ENCODE data around the gene ORC6. TPM values are rescaled to one million over a fixed set of nuclear protein-coding genes. Genes with fewer than 3 reads are reported as not detected.
A peak's percentile ranks its signal among the peaks of the same experiment; 100 is the strongest.

Gene ORC6
- total and polyA plus RNA-seq, 9 of the 15 experiments (the other 6 are each of a cell fraction or from before 2014, with no cell fraction given) = 18.7 to 71.4 (median 47.0) TPM

DNA sequence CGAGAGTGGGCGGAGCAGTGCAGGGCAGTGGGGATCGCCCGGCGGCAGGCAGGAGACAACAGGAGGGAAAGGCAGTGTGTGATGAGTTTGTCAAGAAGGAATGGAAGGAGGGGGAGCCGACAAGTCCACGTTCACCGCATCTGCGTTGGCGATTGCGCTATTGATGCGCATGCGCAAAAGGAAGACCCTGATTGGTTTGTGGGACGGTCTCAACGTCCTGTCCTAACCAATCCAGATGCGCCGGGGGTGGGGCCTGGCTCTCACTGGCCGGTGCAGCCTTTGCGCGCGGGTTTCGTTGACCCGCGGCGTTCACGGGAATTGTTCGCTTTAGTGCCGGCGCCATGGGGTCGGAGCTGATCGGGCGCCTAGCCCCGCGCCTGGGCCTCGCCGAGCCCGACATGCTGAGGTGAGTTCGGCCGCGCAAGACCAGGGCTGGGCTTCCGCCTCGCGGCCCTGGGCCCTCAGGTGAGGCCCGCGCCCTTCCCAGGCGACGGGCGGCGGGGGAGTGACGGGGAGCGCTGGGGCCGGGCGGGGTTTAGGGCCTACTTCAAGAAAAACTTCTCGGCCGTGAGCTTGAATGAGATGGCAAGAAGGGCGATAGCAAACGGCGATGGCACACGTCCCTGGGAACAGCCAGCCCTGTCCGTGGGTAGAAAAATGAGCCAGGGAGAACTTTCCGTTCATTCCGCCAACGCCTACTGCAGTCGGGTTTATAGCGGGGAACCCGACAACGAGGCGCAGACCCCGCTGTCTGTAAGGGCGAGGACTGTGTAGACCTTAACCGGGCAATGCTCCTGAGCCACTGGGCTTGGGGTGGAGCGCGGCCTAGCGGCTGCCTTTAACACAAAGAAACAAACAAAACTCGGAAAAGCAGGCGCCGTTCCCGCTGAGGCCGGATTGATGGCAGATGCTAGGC is at the start of gene ORC6 (continued):
- TF ChIP-seq, protein P1, sequence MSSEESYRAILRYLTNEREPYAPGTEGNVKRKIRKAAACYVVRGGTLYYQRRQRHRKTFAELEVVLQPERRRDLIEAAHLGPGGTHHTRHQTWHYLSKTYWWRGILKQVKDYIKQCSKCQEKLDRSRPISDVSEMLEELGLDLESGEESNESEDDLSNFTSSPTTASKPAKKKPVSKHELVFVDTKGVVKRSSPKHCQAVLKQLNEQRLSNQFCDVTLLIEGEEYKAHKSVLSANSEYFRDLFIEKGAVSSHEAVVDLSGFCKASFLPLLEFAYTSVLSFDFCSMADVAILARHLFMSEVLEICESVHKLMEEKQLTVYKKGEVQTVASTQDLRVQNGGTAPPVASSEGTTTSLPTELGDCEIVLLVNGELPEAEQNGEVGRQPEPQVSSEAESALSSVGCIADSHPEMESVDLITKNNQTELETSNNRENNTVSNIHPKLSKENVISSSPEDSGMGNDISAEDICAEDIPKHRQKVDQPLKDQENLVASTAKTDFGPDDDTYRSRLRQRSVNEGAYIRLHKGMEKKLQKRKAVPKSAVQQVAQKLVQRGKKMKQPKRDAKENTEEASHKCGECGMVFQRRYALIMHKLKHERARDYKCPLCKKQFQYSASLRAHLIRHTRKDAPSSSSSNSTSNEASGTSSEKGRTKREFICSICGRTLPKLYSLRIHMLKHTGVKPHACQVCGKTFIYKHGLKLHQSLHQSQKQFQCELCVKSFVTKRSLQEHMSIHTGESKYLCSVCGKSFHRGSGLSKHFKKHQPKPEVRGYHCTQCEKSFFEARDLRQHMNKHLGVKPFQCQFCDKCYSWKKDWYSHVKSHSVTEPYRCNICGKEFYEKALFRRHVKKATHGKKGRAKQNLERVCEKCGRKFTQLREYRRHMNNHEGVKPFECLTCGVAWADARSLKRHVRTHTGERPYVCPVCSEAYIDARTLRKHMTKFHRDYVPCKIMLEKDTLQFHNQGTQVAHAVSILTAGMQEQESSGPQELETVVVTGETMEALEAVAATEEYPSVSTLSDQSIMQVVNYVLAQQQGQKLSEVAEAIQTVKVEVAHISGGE (CRISPR knock-in tag; IDR thresholded peaks at IDR 0.05) = no peak
- peak; percentile 82 for TF ChIP-seq ZFX (CRISPR knock-in tag; IDR thresholded peaks at IDR 0.05)
- no peak; the same call in none of the 2 replicates for TF ChIP-seq CHD2 (IDR thresholded peaks at IDR 0.05; ENCODE audit: low read depth, low read length)
- TF ChIP-seq ETV1 (tag; conservative IDR thresholded peaks at IDR 0.05; ENCODE audit: low read depth) = no peak
- TF ChIP-seq, protein P2, sequence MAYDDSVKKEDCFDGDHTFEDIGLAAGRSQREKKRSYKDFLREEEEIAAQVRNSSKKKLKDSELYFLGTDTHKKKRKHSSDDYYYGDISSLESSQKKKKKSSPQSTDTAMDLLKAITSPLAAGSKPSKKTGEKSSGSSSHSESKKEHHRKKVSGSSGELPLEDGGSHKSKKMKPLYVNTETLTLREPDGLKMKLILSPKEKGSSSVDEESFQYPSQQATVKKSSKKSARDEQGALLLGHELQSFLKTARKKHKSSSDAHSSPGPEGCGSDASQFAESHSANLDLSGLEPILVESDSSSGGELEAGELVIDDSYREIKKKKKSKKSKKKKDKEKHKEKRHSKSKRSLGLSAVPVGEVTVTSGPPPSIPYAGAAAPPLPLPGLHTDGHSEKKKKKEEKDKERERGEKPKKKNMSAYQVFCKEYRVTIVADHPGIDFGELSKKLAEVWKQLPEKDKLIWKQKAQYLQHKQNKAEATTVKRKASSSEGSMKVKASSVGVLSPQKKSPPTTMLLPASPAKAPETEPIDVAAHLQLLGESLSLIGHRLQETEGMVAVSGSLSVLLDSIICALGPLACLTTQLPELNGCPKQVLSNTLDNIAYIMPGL (CRISPR knock-in tag; IDR thresholded peaks at IDR 0.05) = no peak
- TF ChIP-seq STAG1 (CRISPR knock-in tag; IDR thresholded peaks at IDR 0.05; ENCODE audit: borderline replicate concordance) = peak; percentile 4; the same call in 1 of the 2 replicates
- TF ChIP-seq ZNF23 (CRISPR knock-in tag; IDR thresholded peaks at IDR 0.05) = no peak
- TF ChIP-seq ZNF253 (CRISPR knock-in tag; conservative IDR thresholded peaks at IDR 0.05) = no peak
- TF ChIP-seq, protein P3, sequence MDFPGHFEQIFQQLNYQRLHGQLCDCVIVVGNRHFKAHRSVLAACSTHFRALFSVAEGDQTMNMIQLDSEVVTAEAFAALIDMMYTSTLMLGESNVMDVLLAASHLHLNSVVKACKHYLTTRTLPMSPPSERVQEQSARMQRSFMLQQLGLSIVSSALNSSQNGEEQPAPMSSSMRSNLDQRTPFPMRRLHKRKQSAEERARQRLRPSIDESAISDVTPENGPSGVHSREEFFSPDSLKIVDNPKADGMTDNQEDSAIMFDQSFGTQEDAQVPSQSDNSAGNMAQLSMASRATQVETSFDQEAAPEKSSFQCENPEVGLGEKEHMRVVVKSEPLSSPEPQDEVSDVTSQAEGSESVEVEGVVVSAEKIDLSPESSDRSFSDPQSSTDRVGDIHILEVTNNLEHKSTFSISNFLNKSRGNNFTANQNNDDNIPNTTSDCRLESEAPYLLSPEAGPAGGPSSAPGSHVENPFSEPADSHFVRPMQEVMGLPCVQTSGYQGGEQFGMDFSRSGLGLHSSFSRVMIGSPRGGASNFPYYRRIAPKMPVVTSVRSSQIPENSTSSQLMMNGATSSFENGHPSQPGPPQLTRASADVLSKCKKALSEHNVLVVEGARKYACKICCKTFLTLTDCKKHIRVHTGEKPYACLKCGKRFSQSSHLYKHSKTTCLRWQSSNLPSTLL (IDR thresholded peaks at IDR 0.05) = no peak
- TF ChIP-seq ZBTB17 (CRISPR knock-in tag; IDR thresholded peaks at IDR 0.05) = no peak
- TF ChIP-seq, protein P4, sequence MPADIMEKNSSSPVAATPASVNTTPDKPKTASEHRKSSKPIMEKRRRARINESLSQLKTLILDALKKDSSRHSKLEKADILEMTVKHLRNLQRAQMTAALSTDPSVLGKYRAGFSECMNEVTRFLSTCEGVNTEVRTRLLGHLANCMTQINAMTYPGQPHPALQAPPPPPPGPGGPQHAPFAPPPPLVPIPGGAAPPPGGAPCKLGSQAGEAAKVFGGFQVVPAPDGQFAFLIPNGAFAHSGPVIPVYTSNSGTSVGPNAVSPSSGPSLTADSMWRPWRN (IDR thresholded peaks at IDR 0.05; ENCODE audit: low read depth) = no peak
- TF ChIP-seq, protein P5, sequence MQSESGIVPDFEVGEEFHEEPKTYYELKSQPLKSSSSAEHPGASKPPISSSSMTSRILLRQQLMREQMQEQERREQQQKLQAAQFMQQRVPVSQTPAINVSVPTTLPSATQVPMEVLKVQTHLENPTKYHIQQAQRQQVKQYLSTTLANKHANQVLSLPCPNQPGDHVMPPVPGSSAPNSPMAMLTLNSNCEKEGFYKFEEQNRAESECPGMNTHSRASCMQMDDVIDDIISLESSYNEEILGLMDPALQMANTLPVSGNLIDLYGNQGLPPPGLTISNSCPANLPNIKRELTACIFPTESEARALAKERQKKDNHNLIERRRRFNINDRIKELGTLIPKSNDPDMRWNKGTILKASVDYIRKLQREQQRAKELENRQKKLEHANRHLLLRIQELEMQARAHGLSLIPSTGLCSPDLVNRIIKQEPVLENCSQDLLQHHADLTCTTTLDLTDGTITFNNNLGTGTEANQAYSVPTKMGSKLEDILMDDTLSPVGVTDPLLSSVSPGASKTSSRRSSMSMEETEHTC (IDR thresholded peaks at IDR 0.05) = no peak
- TF ChIP-seq, protein P6, sequence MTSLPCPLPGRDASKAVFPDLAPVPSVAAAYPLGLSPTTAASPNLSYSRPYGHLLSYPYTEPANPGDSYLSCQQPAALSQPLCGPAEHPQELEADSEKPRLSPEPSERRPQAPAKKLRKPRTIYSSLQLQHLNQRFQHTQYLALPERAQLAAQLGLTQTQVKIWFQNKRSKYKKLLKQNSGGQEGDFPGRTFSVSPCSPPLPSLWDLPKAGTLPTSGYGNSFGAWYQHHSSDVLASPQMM (CRISPR knock-in tag; IDR thresholded peaks at IDR 0.05) = no peak
- TF ChIP-seq ZNF282 (CRISPR knock-in tag; IDR thresholded peaks at IDR 0.05) = no peak
- TF ChIP-seq GATAD2B (IDR thresholded peaks at IDR 0.05; ENCODE audit: borderline replicate concordance) = no peak
- peak; percentile 84 for TF ChIP-seq NFYB (IDR thresholded peaks at IDR 0.05; ENCODE audit: extremely low read depth, insufficient read length)
- TF ChIP-seq FOXA1 (IDR thresholded peaks at IDR 0.05; ENCODE audit: borderline replicate concordance) = no peak
